SK-N-MC (cell line): Measurements from ENCODE around the gene SP140.

Source experiments
- EZH2 ChIP-seq: fragments of 200-600 bp; sonication (generic); IDR thresholded peaks from one replicate; pipeline ENCODE4 v1.6.1; 2017; ENCODE audit warnings: antibody characterized with exemption
- POLR2AphosphoS5 ChIP-seq: IDR thresholded peaks from 2 replicates; pipeline ENCODE4 v1.6.1; 2012; ENCODE audit warnings: mild to moderate bottlenecking, low read depth, low read length, borderline replicate concordance

- TF ChIP-seq POLR2AphosphoS5 (no peak), EZH2 (no peak)
These were observed 102.0 kb downstream of the SP140 start for GRCh38 chr2:230327418-230328154.
